Kidney (tissue), 14 donors: ENCODE data around the gene SFTA2. TPM values are rescaled to one million over a fixed set of nuclear protein-coding genes. Genes with fewer than 3 reads are reported as not detected.

Experiments
- DNase-seq, 5 donors: peaks; one replicate each; pipeline ENCODE4 v3.0.0-alpha.2; 2013 to 2020
- FAIRE-seq: peaks from 2 replicates; lab custom pipeline; 2012; peaks lifted over from hg19 to GRCh38; lab: Jason Lieb, UNC
- H3K27ac ChIP-seq, 2 donors: one replicate each; pipeline ENCODE4 v1.7.0; 2013; ENCODE audit warnings: low read depth in 2 of 2, low read length in 2 of 2, inconsistent platforms in 1 of 2
- H3K27me3 ChIP-seq: one replicate; pipeline ENCODE4 v1.7.1; 2013; ENCODE audit warnings: low read length, inconsistent platforms; ENCODE audit not compliant: control insufficient read depth, insufficient read depth
- H3K36me3 ChIP-seq, 3 donors: one replicate each; pipeline versions ENCODE4 v1.7.0 to v1.7.1; 2013; ENCODE audit warnings: low read length in 3 of 3, control low read depth in 1 of 3, inconsistent platforms in 1 of 3; ENCODE audit not compliant: insufficient read depth in 3 of 3, control insufficient read depth in 2 of 3
- H3K4me1 ChIP-seq, 3 donors: one replicate each; pipeline versions ENCODE4 v1.7.0 to v1.7.1; 2013; ENCODE audit warnings: low read length in 3 of 3, inconsistent platforms in 1 of 3, low read depth in 1 of 3; ENCODE audit not compliant: control insufficient read depth in 2 of 3, insufficient read depth in 2 of 3
- H3K4me3 ChIP-seq, 3 donors: one replicate each; pipeline versions ENCODE4 v1.7.0 to v1.8.1; 2013; ENCODE audit warnings: low read length in 3 of 3, control low read depth in 1 of 3, inconsistent platforms in 1 of 3
- H3K9ac ChIP-seq, 3 donors: one replicate each; pipeline versions ENCODE4 v1.7.0 to v1.7.1; 2013; ENCODE audit warnings: low read length in 3 of 3, control low read depth in 1 of 3, inconsistent platforms in 1 of 3
- H3K9me3 ChIP-seq, 3 donors: one replicate each; pipeline versions ENCODE4 v1.7.0 to v1.7.1; 2013; ENCODE audit warnings: low read length in 3 of 3, control low read depth in 1 of 3, inconsistent platforms in 1 of 3; ENCODE audit not compliant: control insufficient read depth in 2 of 3, insufficient read depth in 1 of 3
- CTCF ChIP-seq: IDR thresholded peaks from 3 replicates; pipeline ENCODE4 v1.5.1; 2012; ENCODE audit warnings: mild to moderate bottlenecking, moderate library complexity, borderline replicate concordance; ENCODE audit not compliant: insufficient read depth; ENCODE audit errors: extremely low read depth
- intact Hi-C: fragments of 100-400 bp; cut with DNase I; formaldehyde crosslinking; loops from one replicate; pipeline ENCODE4 v1.11.1; 2022
- polyA plus RNA-seq: library from polyadenylated mRNA; stranded (reverse); fragments of 350-450 nt; fragmentation: Illumina TruSeq; extraction: RNeasy Lipid Tissue Mini Kit (QIAGEN cat#74804); gene quantifications from one replicate; pipeline ENCODE4 v1.2.3, GENCODE V29; 2014; ENCODE audit warnings: low read depth, low replicate concordance; ENCODE audit not compliant: insufficient read depth
- total RNA-seq: library from RNA; stranded (reverse); fragmentation: NEBNext Ultra II Directional; extraction: Animal tissue kit (Norgen Biotek cat#: 25700); gene quantifications from one replicate; pipeline ENCODE4 v1.2.1, GENCODE V29; 2021
- donor health status: control.
- donor health status: control.
- donor health status: control.
- donor health status: control.
- donor health status: control.
- donor health status: DM: yes; HTN: yes; CAD: no.
- donor health status: Normal renal cell carcinoma (clear cell type).

SFTA2 gene
- total and polyA plus RNA-seq, 2 donors from 2014 or later = 7.4 to 30.5 TPM

- H3K4me1 ChIP-seq = no peaks in the 10 kb centered on the region
- FAIRE-seq = no peak
- no peak overlapping the region for H3K9ac ChIP-seq
- no peak overlapping the region for H3K27ac ChIP-seq
- no peak overlapping the region for H3K4me3 ChIP-seq
- intact Hi-C loops = no loop called here
- no peaks in the 10 kb centered on the region for H3K9me3 ChIP-seq
- H3K36me3 ChIP-seq = no peaks in the 10 kb centered on the region
- no peaks in the 10 kb centered on the region for H3K27me3 ChIP-seq
- DNase-seq = no peak
- no peak for TF ChIP-seq CTCF
Measured at GRCh38 chr6:30948811-30949210, 16.8 kb upstream of the SFTA2 start.

GRCh38 chr6:30947231-30947630 lies 15.3 kb upstream of the SFTA2 start:
- Histone ChIP-seq H3K27ac (no peak overlapping the region), H3K4me1 (no peaks in the 10 kb centered on the region), H3K9ac (no peak overlapping the region), H3K36me3 (no peaks in the 10 kb centered on the region), H3K4me3 (no peak overlapping the region), H3K9me3 (no peaks in the 10 kb centered on the region), H3K27me3 (no peaks in the 10 kb centered on the region)
- TF ChIP-seq CTCF = no peak
- DNase-seq = no peak
- intact Hi-C loops = no loop called here
- FAIRE-seq = no peak

- FAIRE-seq (no peak), DNase-seq (no peak)
- H3K27ac ChIP-seq = no peak overlapping the region
- H3K27me3 ChIP-seq = no peaks in the 10 kb centered on the region
- no peaks in the 10 kb centered on the region for H3K4me1 ChIP-seq
- H3K4me3 ChIP-seq = no peak overlapping the region
- TF ChIP-seq CTCF = no peak
- intact Hi-C loops = no loop called here
- H3K9ac ChIP-seq = no peak overlapping the region
- H3K36me3 ChIP-seq = no peaks in the 10 kb centered on the region
- no peaks in the 10 kb centered on the region for H3K9me3 ChIP-seq
Measured at GRCh38 chr6:30945281-30945680, 13.3 kb upstream of the SFTA2 start.

GRCh38 chr6:30944051-30944450 lies 12.1 kb upstream of the SFTA2 start:
- H3K27me3 ChIP-seq = no peaks in the 10 kb centered on the region
- H3K27ac ChIP-seq = no peak overlapping the region
- no peaks in the 10 kb centered on the region for H3K4me1 ChIP-seq
- DNase-seq (no peak), FAIRE-seq (no peak)
- no peaks in the 10 kb centered on the region for H3K9me3 ChIP-seq
- TF ChIP-seq CTCF = no peak
- no peak overlapping the region for H3K9ac ChIP-seq
- no peaks in the 10 kb centered on the region for H3K36me3 ChIP-seq
- H3K4me3 ChIP-seq = no peak overlapping the region
- intact Hi-C loops = no loop called here
